LNCAP (cell line): ENCODE measurements around the gene RGMA.

ENCODE experiments used
- TF ChIP-seq, protein P1 (sequence below): fragments of 450-650 bp; IDR thresholded peaks from 2 replicates; pipeline ENCODE4 v1.5.1; 2017; ENCODE audit warnings: mild to moderate bottlenecking

Gene RGMA

DNA sequence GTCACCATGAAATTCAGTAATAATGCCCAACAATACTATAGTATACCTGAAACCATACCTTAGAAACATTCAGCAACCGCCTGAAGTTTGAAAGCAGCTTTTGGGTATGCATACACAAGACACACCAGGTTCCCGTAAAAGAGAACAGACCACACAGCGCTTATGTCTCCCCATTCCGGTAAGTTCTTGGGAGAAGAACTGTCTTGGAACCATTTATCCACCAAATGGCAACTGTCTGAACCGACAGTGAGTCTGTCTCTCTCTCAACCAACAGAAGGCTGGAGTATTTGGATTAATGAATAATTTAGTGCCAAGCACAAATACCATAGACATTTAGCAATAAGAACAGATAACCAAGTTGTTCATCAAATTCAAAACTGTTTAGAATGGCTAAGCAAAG lies 7.6 kb downstream of the RGMA start:
- TF ChIP-seq, protein P1, sequence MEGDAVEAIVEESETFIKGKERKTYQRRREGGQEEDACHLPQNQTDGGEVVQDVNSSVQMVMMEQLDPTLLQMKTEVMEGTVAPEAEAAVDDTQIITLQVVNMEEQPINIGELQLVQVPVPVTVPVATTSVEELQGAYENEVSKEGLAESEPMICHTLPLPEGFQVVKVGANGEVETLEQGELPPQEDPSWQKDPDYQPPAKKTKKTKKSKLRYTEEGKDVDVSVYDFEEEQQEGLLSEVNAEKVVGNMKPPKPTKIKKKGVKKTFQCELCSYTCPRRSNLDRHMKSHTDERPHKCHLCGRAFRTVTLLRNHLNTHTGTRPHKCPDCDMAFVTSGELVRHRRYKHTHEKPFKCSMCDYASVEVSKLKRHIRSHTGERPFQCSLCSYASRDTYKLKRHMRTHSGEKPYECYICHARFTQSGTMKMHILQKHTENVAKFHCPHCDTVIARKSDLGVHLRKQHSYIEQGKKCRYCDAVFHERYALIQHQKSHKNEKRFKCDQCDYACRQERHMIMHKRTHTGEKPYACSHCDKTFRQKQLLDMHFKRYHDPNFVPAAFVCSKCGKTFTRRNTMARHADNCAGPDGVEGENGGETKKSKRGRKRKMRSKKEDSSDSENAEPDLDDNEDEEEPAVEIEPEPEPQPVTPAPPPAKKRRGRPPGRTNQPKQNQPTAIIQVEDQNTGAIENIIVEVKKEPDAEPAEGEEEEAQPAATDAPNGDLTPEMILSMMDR: no peak

DNA sequence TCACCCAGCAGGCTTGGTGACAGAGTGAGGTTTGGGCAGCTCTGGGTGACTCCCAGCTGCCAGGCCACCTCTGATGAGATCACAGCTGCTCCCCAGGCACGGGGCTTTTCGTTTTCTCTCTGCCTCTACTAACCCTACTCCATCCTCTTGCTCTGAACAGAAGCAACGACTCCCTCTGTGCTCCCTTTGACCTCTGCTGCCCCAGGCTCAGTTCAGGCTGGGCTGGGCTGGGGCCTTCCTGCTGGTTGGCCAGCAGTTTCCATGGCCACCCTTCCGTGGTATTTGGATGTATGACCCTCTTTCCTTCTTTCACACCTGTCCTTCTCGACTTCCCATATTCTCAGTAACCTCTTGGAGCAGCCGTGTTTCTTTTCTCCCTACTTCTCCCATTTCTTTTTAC lies 8.6 kb downstream of the RGMA start:
- TF ChIP-seq, protein P1: no peak

DNA sequence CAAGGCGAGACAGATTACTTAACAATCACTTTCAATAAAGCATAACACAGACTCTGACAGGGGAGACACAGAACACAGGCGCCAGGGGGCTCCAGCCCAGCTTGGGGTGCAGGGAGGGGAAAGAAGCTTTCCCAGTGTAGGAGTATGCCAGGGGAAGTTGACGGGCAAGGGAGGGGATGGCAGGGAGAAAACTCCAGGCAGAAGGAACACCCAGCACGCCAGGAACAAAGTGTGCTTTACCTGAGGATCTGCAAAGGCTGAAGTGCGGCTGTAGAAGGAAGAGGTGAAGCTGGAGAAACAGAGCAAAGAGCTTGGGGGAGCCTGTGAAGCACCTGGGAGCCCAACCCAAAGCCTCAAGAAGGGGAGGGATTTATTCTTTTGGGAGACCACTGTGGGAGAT lies 12.1 kb downstream of the RGMA start:
- TF ChIP-seq, protein P1: no peak

DNA sequence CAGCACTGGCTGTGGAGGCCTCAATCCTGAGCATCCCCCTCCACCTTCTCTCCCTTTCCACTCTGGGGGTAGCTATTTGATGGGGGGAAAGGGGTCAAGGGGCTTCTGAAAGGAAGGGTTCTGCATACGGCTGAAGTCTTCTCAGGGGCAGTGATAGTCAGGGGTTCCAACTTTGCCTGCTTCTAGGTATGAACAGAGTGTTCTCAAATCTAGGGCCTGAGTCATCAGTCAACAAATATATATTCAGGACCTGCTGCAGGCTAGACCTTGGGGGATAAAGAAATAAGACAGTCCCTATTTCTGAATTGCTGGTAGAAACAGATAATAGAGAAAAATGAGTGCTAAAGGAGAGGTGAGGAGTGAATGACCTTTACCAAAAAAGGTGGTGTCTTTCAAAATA lies 12.8 kb downstream of the RGMA start:
- TF ChIP-seq, protein P1: no peak

DNA sequence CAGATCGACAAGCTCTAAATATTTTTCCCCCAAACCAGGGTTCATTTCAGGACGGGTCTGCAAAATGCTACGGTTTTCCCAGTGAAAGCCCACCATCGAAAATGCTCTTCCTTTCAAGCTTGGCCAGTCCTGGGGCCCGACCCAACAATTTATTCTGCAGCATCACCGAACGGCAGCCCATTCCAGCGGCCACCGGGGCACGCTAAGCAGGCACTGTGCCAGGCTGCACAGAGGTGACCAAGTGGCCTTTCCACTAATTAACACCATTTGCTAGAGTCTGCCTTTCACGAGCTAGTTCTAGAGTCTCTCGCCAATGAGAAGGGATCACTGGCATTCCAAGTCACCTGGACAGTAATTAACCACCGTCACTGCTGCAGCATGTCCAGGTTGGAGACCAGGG lies 14.4 kb downstream of the RGMA start:
- TF ChIP-seq, protein P1: no peak

DNA sequence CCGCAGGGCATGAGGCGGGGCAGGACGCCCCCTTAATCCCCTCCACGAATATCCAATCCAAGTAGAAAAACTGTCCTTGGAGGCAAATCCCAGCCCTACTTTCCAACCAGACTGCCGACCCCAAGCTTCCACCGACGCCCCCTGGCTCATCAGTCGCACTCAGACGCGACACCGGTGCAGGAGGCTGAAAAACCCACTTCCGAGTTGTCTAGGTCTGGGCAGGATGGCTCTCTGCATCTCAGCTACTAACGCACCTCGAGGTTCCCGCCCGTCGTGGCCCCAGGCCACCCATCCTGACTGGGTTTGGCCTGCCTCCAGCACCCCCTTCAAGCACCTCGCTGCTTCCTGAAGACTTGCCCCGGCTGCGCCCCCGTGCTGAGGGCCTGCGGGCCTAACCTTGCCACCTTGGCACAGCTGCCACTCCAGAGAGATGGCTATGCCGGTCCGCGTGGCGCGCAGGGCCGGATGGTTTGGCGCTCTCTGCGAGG lies 15.5 kb downstream of the RGMA start:
- TF ChIP-seq, protein P1: no peak

DNA sequence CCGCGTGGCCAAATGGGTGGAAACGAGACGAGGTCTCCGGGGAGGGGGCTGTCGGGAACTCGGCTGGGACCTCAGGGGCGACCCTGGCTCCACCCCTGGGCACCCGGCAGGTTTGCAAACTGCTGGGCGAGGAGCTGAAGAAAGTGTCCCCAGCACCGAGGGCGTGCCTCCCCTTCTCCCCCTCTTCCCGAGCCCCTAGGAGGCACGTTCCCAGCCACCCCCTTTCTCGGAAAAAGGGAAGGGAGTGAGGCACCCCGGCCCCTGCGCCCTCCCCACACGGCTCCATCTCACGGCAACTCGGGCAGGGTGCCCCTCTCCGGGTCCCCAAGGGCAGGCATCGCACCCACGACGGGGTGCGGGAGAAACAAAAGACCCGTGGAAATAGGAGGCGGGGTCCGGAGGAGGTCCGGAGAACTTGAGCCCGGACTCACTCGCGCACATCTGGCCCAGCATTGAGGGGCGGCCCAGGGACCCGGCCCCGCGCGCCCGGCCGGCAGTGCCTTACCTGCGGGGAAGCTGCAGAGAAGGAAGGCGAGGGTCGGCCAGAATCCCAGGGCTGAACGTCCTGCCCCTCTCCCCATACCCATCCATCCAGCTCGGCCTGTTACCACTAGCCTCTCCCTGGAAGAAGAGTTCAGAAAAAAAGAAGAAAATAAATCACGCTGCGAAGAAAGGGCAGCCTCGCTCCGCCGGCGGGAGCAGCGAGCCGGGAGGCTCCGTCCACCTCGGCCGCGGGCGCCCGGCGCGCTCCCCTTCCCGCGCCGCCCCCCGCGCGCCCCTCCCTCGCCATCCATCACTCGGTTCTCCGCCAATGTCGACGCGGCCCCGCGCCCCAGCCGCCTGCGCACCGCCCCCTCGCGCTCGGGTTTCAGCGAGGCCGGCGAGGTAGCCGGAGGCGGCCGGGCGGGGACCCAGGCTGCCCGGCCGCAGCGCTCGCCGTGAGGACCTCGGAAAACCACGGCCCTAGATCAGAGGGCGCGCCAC lies 16.3 kb downstream of the RGMA start:
- TF ChIP-seq, protein P1: no peak
